Right lobe of liver (tissue), 4 donors: ENCODE data around the gene PI16.

ENCODE experiments used
- CTCF ChIP-seq, 4 donors: fragments of 200-600 bp in 3 of 4; fragments of 450-650 bp in 1 of 4; IDR thresholded peaks; one replicate each; pipeline versions ENCODE4 v1.5.1 to v1.8.0; 2016 to 2022; ENCODE audit warnings: antibody characterized with exemption in 4 of 4, mild to moderate bottlenecking in 2 of 4
- POLR2A ChIP-seq: fragments of 450-650 bp; IDR thresholded peaks from one replicate; pipeline ENCODE4 v1.6.1; 2017; ENCODE audit warnings: antibody characterized with exemption, mild to moderate bottlenecking
- donor health status: DM: no; HTN: no; CAD: no.
- donor health status: DM: no; HTN: no; CAD: no.
- donor health status: DM: no; HTN: yes; CAD: no.

GRCh38 chr6:36949636-36950035 is 4.9 kb upstream of the PI16 start:
- TF ChIP-seq CTCF (IDR thresholded peaks at IDR 0.05) (no peak), POLR2A (no peak)
